Fibroblast of lung (primary cell): ENCODE measurements around the gene PDSS1. TPM values are rescaled to one million over a fixed set of nuclear protein-coding genes. Genes with fewer than 3 reads are reported as not detected.
"Not testable (repeated sequence)": the region's sequence is repeated elsewhere in the genome, so short reads cannot be mapped to it uniquely, and the experiment has no call there.

Experiments
- DNase-seq, 2 donors: peaks; one replicate each; pipeline versions ENCODE4 v3.0.0 to v3.0.0-alpha.2; 2010; ENCODE audit warnings: low read depth in 2 of 2
- H2AFZ ChIP-seq: 2 replicates; pipeline ENCODE4 v1.5.1; 2012; ENCODE audit warnings: low read length, control low read depth, inconsistent platforms
- H3K27ac ChIP-seq: 2 replicates; pipeline ENCODE4 v1.5.1; 2011; ENCODE audit warnings: low read length, control low read depth; ENCODE audit not compliant: insufficient read depth
- H3K27me3 ChIP-seq: 2 replicates; pipeline ENCODE4 v1.5.1; 2011; ENCODE audit warnings: mild to moderate bottlenecking, low read length; ENCODE audit not compliant: control insufficient read depth, insufficient read depth
- H3K36me3 ChIP-seq: 2 replicates; pipeline ENCODE4 v1.5.1; 2011; ENCODE audit warnings: low read length; ENCODE audit not compliant: control insufficient read depth, insufficient read depth
- H3K4me1 ChIP-seq: 2 replicates; pipeline ENCODE4 v1.5.1; 2011; ENCODE audit warnings: low read length; ENCODE audit not compliant: control insufficient read depth, insufficient read depth; ENCODE audit errors: extremely low read depth
- H3K4me2 ChIP-seq: 2 replicates; pipeline ENCODE4 v1.5.1; 2011; ENCODE audit warnings: low read length, control low read depth; ENCODE audit not compliant: insufficient read depth; ENCODE audit errors: extremely low read depth
- H3K4me3 ChIP-seq, 4 experiments: fragments of 200-600 bp in 1 of 4; sonication (generic) in 1 of 4; replicated peaks in 1 of 4; 2 replicates each; pipeline ENCODE4 v1.5.1; 2011 to 2016; ENCODE audit warnings: low read length in 4 of 4, low read depth in 3 of 4, mild to moderate bottlenecking in 3 of 4, control low read depth in 2 of 4, inconsistent platforms in 1 of 4, mixed read lengths in 1 of 4; ENCODE audit not compliant: insufficient read depth in 1 of 4; ENCODE audit errors: control extremely low read depth in 1 of 4
- H3K79me2 ChIP-seq: 2 replicates; pipeline ENCODE4 v1.5.1; 2012; ENCODE audit warnings: mild to moderate bottlenecking, low read length, inconsistent platforms; ENCODE audit not compliant: control insufficient read depth, insufficient read depth
- H3K9ac ChIP-seq: 2 replicates; pipeline ENCODE4 v1.5.1; 2011; ENCODE audit warnings: mild to moderate bottlenecking, low read length, control low read depth; ENCODE audit not compliant: insufficient read depth
- H3K9me3 ChIP-seq: 2 replicates; pipeline ENCODE4 v1.5.1; 2012; ENCODE audit warnings: low read depth, low read length; ENCODE audit not compliant: control insufficient read depth, insufficient read depth
- H4K20me1 ChIP-seq: 2 replicates; pipeline ENCODE4 v1.5.1; 2011; ENCODE audit warnings: low read length; ENCODE audit not compliant: control insufficient read depth, insufficient read depth; ENCODE audit errors: extremely low read depth
- EZH2 ChIP-seq: IDR thresholded peaks from 2 replicates; pipeline ENCODE4 v1.5.1; 2012; ENCODE audit warnings: low read length, control low read depth, mild to moderate bottlenecking; ENCODE audit errors: missing control alignments
- polyA plus RNA-seq, 2 donors: library from polyadenylated mRNA; depleted of rRNA in 1 of 2; stranded (reverse) in 1 of 2; unstranded in 1 of 2; fragments of >200 nt; gene quantifications; 2 replicates each; pipeline ENCODE4 v1.2.1, GENCODE V29; 2011 to 2012; ENCODE audit warnings: missing spikeins in 1 of 2
- total RNA-seq: library from RNA; depleted of rRNA; stranded (reverse); fragments of >200 nt; gene quantifications from 2 replicates; pipeline ENCODE4 v1.2.1, GENCODE V29; 2014
- TF ChIP-seq, protein P1 (sequence below), 2 donors: IDR thresholded peaks in 1 of 2; conservative IDR thresholded peaks in 1 of 2; 1 replicate in 1 of 2; 2 replicates in 1 of 2; pipeline ENCODE4 v1.5.1; 2011 to 2012; ENCODE audit warnings: low read length in 2 of 2, control low read depth in 1 of 2, inconsistent platforms in 1 of 2, low read depth in 1 of 2, mild to moderate bottlenecking in 1 of 2

PDSS1 gene
- total and polyA plus RNA-seq, 2 donors (not counting 1 experiment from before 2014, with no cell fraction given), result 1.8 to 11.1 TPM

DNA sequence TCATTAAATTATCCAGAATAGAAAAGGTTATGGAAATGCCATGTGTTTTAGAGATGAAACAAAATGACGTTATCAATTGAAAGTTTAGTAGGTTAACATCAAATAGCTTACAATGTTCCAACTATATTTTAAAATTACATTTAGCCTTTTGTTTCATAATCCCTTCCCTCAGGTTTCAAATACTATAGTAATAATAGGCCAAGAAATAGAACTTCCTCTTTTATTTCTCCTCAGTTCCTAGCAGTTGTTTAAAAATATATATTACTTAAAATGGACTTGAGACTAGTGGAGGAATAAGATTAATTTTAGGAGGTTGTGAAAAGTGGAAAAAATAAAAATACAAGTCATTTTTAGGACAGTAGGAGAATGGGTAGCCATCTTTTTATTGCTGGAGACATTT, 16.4 kb upstream of the PDSS1 start:
- Histone ChIP-seq H3K9ac (no peak overlapping the region), H3K27ac (no peak overlapping the region), H2AFZ (no peak overlapping the region), H3K36me3 (no peaks in the 10 kb centered on the region), H3K9me3 (no peaks in the 10 kb centered on the region), H3K27me3 (no peaks in the 10 kb centered on the region), H3K79me2 (no peaks in the 10 kb centered on the region), H4K20me1 (no peaks in the 10 kb centered on the region), H3K4me1 (no peaks in the 10 kb centered on the region), H3K4me3 (no peak overlapping the region), H3K4me2 (no peak overlapping the region)
- TF ChIP-seq, protein P1, sequence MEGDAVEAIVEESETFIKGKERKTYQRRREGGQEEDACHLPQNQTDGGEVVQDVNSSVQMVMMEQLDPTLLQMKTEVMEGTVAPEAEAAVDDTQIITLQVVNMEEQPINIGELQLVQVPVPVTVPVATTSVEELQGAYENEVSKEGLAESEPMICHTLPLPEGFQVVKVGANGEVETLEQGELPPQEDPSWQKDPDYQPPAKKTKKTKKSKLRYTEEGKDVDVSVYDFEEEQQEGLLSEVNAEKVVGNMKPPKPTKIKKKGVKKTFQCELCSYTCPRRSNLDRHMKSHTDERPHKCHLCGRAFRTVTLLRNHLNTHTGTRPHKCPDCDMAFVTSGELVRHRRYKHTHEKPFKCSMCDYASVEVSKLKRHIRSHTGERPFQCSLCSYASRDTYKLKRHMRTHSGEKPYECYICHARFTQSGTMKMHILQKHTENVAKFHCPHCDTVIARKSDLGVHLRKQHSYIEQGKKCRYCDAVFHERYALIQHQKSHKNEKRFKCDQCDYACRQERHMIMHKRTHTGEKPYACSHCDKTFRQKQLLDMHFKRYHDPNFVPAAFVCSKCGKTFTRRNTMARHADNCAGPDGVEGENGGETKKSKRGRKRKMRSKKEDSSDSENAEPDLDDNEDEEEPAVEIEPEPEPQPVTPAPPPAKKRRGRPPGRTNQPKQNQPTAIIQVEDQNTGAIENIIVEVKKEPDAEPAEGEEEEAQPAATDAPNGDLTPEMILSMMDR (conservative IDR thresholded peaks at IDR 0.05 in 1 of 2, IDR thresholded peaks at IDR 0.05 in 1 of 2; ENCODE audit: low read depth in 1 of 2, low read length in 2 of 2), result no peak
- TF ChIP-seq EZH2, result no peak
- DNase-seq, result no peak

DNA sequence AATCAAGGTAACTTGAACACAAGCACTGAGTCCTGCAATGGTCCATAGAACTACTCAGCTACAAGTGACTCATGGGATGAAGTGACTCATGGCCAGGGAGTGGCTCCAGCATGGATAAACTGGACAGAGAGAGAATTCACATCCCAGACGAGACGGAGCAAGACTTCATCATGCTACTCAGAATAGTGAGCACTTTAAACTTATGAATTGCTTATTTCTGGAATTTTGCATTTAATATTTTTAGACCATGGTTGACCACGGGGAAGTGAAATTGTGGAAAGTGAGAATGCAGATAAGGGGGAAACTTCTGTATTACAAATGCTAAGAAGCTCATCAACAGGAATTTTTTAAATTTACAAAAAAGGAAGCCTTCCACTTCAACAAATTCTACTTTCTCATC, 15.5 kb upstream of the PDSS1 start:
- H3K4me3 ChIP-seq, H2AFZ ChIP-seq, H3K27me3 ChIP-seq, H3K79me2 ChIP-seq, H3K9ac ChIP-seq, H3K27ac ChIP-seq, H3K9me3 ChIP-seq, H4K20me1 ChIP-seq, H3K4me1 ChIP-seq, H3K36me3 ChIP-seq, H3K4me2 ChIP-seq: not testable (repeated sequence)
- peak; percentile 56 to 70 for DNase-seq

DNA sequence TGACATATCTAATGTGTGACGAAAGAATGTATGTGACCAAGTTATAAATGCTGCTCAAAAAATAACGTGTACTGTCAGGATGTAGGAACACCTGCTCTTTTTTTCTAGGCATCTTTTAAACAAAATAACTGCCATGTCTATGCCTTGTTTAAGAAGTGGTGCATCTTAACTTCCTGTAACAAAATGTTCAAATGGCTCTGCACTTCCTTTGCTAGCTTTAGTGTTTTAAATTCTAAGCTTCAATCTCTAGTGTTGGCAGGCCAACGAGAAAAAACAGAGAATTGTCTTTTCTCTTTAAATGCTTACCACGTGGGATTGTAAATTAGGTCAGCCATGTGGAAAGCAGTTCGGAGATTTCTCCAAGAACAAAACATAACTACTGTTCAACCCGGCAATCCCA, 14.6 kb upstream of the PDSS1 start:
- Histone ChIP-seq H3K9ac (no peak overlapping the region), H2AFZ (no peak overlapping the region), H3K9me3 (no peaks in the 10 kb centered on the region), H3K4me1 (no peaks in the 10 kb centered on the region), H3K27me3 (no peaks in the 10 kb centered on the region), H4K20me1 (no peaks in the 10 kb centered on the region), H3K36me3 (no peaks in the 10 kb centered on the region), H3K4me2 (no peak overlapping the region), H3K79me2 (no peaks in the 10 kb centered on the region), H3K27ac (no peak overlapping the region), H3K4me3 (no peak overlapping the region)
- TF ChIP-seq EZH2, result no peak
- TF ChIP-seq, protein P1 (conservative IDR thresholded peaks at IDR 0.05 in 1 of 2, IDR thresholded peaks at IDR 0.05 in 1 of 2; ENCODE audit: low read depth in 1 of 2, low read length in 2 of 2), result no peak
- DNase-seq, result no peak
